Central memory CD4-positive, alpha-beta T cell (primary cell): ENCODE measurements around the gene GP1BB.
"Not testable (repeated sequence)": the region's sequence is repeated elsewhere in the genome, so short reads cannot be mapped to it uniquely, and the experiment has no call there.

Experiments
- DNase-seq: peaks from one replicate; pipeline ENCODE4 v3.0.0; 2022

GP1BB gene

GRCh38 chr22:19714312-19715187 is 8.8 kb upstream of the GP1BB start, which contains the start of gene SEPTIN5:
Gene SEPTIN5, plus strand, starts transcription at chr22:19714503. Its CDS starts 86 bp downstream, at chr22:19714589.
- no peak for DNase-seq

- DNase-seq, result no peak
These were observed 8.0 kb upstream of the GP1BB start for GRCh38 chr22:19715188-19715930.

GRCh38 chr22:19716041-19716828 is 7.1 kb upstream of the GP1BB start:
- DNase-seq, result no peak

GRCh38 chr22:19716829-19717105 is 6.6 kb upstream of the GP1BB start:
- DNase-seq, result no peak

- DNase-seq, result no peak
These were observed 6.2 kb upstream of the GP1BB start for GRCh38 chr22:19717181-19717580.

GRCh38 chr22:19717691-19718455 is 5.5 kb upstream of the GP1BB start:
- peak; percentile 79 for DNase-seq

- DNase-seq, result no peak
These were observed 4.8 kb upstream of the GP1BB start for GRCh38 chr22:19718456-19719049.

- DNase-seq, result no peak
These were observed 4.3 kb upstream of the GP1BB start for GRCh38 chr22:19719050-19719482.

- no peak for DNase-seq
These were observed 3.8 kb upstream of the GP1BB start for GRCh38 chr22:19719488-19720021.

GRCh38 chr22:19720150-19720827 is 3.0 kb upstream of the GP1BB start:
- DNase-seq, result no peak

- DNase-seq, result no peak
These were observed 2.4 kb upstream of the GP1BB start for GRCh38 chr22:19720999-19721329.

- DNase-seq, result no peak
These were observed 1.8 kb upstream of the GP1BB start for GRCh38 chr22:19721330-19722177.

- no peak for DNase-seq
These were observed 959 bp upstream of the GP1BB start for GRCh38 chr22:19722178-19722981.

GRCh38 chr22:19722982-19723231 is 432 bp upstream of the GP1BB start:
- DNase-seq, result no peak

GRCh38 chr22:19723983-19724827 is 866 bp downstream of the GP1BB start:
- no peak for DNase-seq

GRCh38 chr22:19724927-19725661 is 1.8 kb downstream of the GP1BB start:
- no peak for DNase-seq

GRCh38 chr22:19726064-19726788 is 2.9 kb downstream of the GP1BB start:
- not testable (repeated sequence) for DNase-seq
